ENCODE data around the gene ANXA6.

ANXA6 gene

GRCh38 chr5:151055336-151055735, 102.2 kb downstream of the ANXA6 start:
- H3K4me1 ChIP-seq (ENCODE audit: control insufficient read depth in 1 of 2, insufficient read depth in 2 of 2, low read length in 2 of 2), result peaks cover 3 to 9% of the 10 kb centered on the region in 2 donors
- H3K27ac ChIP-seq (ENCODE audit: low read length), result no peak overlapping the region
- no peaks in the 10 kb centered on the region for H3K9me3 ChIP-seq (ENCODE audit: control insufficient read depth in 1 of 2, low read length in 2 of 2)
- peaks cover 40 to 41% of the 10 kb centered on the region in 2 donors for H3K36me3 ChIP-seq (ENCODE audit: control insufficient read depth in 1 of 2, insufficient read depth in 2 of 2, low read length in 2 of 2)
- no peak overlapping the region for H3K4me3 ChIP-seq (ENCODE audit: low read depth in 1 of 2, low read length in 2 of 2)
- no peaks in the 10 kb centered on the region for H3K27me3 ChIP-seq (ENCODE audit: low read depth, low read length)

GRCh38 chr5:151054709-151055108, 102.9 kb downstream of the ANXA6 start:
- peaks cover 0 to 9% of the 10 kb centered on the region in 2 donors for H3K4me1 ChIP-seq (ENCODE audit: control insufficient read depth in 1 of 2, insufficient read depth in 2 of 2, low read length in 2 of 2)
- no peak overlapping the region for H3K27ac ChIP-seq (ENCODE audit: low read length)
- no peaks in the 10 kb centered on the region for H3K27me3 ChIP-seq (ENCODE audit: low read depth, low read length)
- H3K9me3 ChIP-seq (ENCODE audit: control insufficient read depth in 1 of 2, low read length in 2 of 2), result no peaks in the 10 kb centered on the region
- H3K4me3 ChIP-seq (ENCODE audit: low read depth in 1 of 2, low read length in 2 of 2), result no peak overlapping the region
- H3K36me3 ChIP-seq (ENCODE audit: control insufficient read depth in 1 of 2, insufficient read depth in 2 of 2, low read length in 2 of 2), result peaks cover 44 to 45% of the 10 kb centered on the region in 2 donors

GRCh38 chr5:151053796-151054462, 103.7 kb downstream of the ANXA6 start:
- no peaks in the 10 kb centered on the region for H3K27me3 ChIP-seq (ENCODE audit: low read depth, low read length)
- no peak overlapping the region for H3K27ac ChIP-seq (ENCODE audit: low read length)
- H3K9me3 ChIP-seq (ENCODE audit: control insufficient read depth in 1 of 2, low read length in 2 of 2), result no peaks in the 10 kb centered on the region
- H3K36me3 ChIP-seq (ENCODE audit: control insufficient read depth in 1 of 2, insufficient read depth in 2 of 2, low read length in 2 of 2), result peaks cover 46 to 53% of the 10 kb centered on the region in 2 donors
- H3K4me1 ChIP-seq (ENCODE audit: control insufficient read depth in 1 of 2, insufficient read depth in 2 of 2, low read length in 2 of 2), result peaks cover 0 to 9% of the 10 kb centered on the region in 2 donors
- H3K4me3 ChIP-seq (ENCODE audit: low read depth in 1 of 2, low read length in 2 of 2), result no peak overlapping the region

DNA sequence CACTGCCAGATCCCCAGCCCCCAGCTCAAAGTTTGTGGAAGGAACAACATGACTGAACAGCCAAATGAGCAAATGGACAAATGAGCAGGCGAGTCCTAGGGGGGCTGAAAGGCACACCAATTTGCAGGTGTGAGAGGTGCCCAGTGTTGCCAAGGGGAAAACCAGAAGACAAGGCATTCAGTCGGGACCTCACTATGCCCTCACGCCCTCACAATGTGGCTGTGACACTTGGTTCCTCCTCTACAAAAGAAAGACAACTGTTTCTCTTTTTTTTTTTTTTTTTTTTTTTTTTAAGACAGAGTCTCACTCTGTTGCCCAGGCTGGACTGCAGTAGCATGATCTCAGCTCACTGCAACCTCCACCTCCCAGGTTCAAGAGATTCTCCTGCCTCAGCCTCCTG, 104.7 kb downstream of the ANXA6 start:
- no peaks in the 10 kb centered on the region for H3K27me3 ChIP-seq (ENCODE audit: low read depth, low read length)
- H3K4me3 ChIP-seq (ENCODE audit: low read depth in 1 of 2, low read length in 2 of 2), result no peak overlapping the region
- no peak overlapping the region for H3K27ac ChIP-seq (ENCODE audit: low read length)
- H3K36me3 ChIP-seq (ENCODE audit: control insufficient read depth in 1 of 2, insufficient read depth in 2 of 2, low read length in 2 of 2), result peaks cover 50 to 55% of the 10 kb centered on the region in 2 donors
- H3K4me1 ChIP-seq (ENCODE audit: control insufficient read depth in 1 of 2, insufficient read depth in 2 of 2, low read length in 2 of 2), result peaks cover 0 to 9% of the 10 kb centered on the region in 2 donors
- H3K9me3 ChIP-seq (ENCODE audit: control insufficient read depth in 1 of 2, low read length in 2 of 2), result no peaks in the 10 kb centered on the region

DNA sequence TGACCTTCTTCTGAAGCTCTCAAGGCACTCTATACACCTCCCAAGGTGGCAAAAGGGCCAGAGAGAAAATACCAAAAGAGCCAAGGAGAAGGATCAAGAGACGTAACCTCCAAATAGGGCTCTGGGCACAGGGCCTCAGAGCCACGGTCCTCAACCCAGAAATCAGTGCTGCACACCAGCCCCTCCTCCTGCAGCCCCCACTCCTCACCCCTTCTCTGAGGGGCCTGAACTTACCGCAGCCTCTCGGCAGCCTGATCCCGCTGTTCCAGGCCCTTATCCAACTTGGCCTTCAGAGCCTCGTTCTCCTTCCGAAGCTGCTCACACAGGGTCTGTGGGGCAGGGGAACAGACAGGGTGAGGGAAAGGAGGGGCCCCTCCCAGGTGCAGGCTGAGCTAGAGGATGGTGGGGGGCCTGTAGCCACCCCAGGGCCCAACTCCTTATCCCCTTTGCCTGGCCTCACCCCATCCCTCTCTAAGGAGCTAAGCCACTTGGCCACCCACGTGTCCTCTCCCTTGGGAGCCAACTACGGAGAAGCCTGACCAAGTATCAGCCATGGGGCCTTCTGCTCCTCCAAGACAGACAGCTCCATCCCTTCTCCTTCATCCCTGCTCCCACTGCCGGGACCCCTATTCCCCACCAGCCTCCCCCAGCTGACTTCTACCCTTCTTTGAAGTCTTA, 105.5 kb downstream of the ANXA6 start:
- no peak overlapping the region for H3K27ac ChIP-seq (ENCODE audit: low read length)
- no peak overlapping the region for H3K4me3 ChIP-seq (ENCODE audit: low read depth in 1 of 2, low read length in 2 of 2)
- no peaks in the 10 kb centered on the region for H3K27me3 ChIP-seq (ENCODE audit: low read depth, low read length)
- peaks cover 0 to 9% of the 10 kb centered on the region in 2 donors for H3K4me1 ChIP-seq (ENCODE audit: control insufficient read depth in 1 of 2, insufficient read depth in 2 of 2, low read length in 2 of 2)
- peaks cover 50 to 57% of the 10 kb centered on the region in 2 donors for H3K36me3 ChIP-seq (ENCODE audit: control insufficient read depth in 1 of 2, insufficient read depth in 2 of 2, low read length in 2 of 2)
- H3K9me3 ChIP-seq (ENCODE audit: control insufficient read depth in 1 of 2, low read length in 2 of 2), result no peaks in the 10 kb centered on the region

DNA sequence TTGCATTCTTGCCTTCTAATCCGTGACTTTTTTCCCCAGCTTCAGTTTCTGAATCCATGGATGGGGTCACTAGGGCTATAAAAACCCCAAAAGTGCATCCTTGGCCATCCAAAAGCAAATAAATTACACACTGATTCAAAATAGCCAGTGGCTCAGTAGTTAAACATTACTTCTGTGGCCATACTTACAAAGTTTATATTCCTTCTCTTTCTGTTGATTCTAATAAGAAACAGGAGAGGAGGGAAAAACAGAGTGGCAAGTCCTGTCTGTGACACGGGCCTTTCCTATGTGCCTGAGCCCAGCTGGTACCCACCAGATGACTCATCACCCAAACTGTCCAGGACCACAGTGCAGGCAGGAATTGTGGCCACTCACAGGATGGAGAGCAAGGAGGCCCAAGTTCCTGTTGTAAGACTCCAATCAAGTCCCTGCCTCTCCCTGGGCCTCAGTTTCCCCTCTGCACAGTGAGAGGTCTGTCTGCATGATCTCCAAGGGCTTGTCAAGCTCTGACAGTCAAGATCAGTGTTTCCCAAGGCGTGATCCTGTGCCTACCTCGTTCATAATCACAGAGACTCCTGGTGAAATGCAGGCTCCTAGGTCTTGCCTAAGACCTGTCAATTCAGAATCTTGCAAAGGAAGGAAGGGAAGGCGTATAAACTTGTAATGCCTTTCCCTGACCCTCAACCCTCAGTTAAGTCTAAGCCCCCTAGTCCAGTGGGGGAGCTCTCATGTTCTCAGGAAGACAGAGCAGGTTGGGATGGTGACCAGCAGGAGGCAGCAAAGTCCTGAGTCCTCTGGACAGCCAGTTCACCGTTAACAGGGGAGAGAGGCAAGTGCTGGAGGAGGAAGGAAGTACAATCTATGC, 106.3 kb downstream of the ANXA6 start:
- Histone ChIP-seq H3K4me1 (ENCODE audit: control insufficient read depth in 1 of 2, insufficient read depth in 2 of 2, low read length in 2 of 2) (peaks cover 0 to 9% of the 10 kb centered on the region in 2 donors), H3K27ac (ENCODE audit: low read length) (no peak overlapping the region), H3K9me3 (ENCODE audit: control insufficient read depth in 1 of 2, low read length in 2 of 2) (no peaks in the 10 kb centered on the region), H3K4me3 (ENCODE audit: low read depth in 1 of 2, low read length in 2 of 2) (no peak overlapping the region), H3K36me3 (ENCODE audit: control insufficient read depth in 1 of 2, insufficient read depth in 2 of 2, low read length in 2 of 2) (peaks cover 43 to 62% of the 10 kb centered on the region in 2 donors), H3K27me3 (ENCODE audit: low read depth, low read length) (no peaks in the 10 kb centered on the region)
